Measurements from ENCODE around the gene DISP3. TPM values are rescaled to one million over a fixed set of nuclear protein-coding genes. Genes with fewer than 3 reads are reported as not detected.
A peak's percentile ranks its signal among the peaks of the same experiment; 100 is the strongest.

Gene DISP3
- total RNA-seq (0.74 and 1.9 TPM in 2 replicates), polyA plus RNA-seq (0.18 and 1.8 TPM in 2 replicates)

GRCh38 chr1:11478571-11479374, at the start of gene DISP3:
Gene DISP3 (plus strand): TSS chr1:11479155. CDS start chr1:11500993, 21,838 bp downstream.
- Histone ChIP-seq H3K4me1 (ENCODE audit: low read depth) (peaks cover 6% of the 10 kb centered on the region), H3K36me3 (no peaks in the 10 kb centered on the region), H3K9me3 (ENCODE audit: low read depth) (no peaks in the 10 kb centered on the region), H3K27ac (peak within 1 kb of the TSS; percentile 98), H3K27me3 (peaks cover 36% of the 10 kb centered on the region), H3K4me3 (peak within 1 kb of the TSS; percentile 63)
- peak; percentile 67 to 91 for DNase-seq (ENCODE audit: low read depth in 1 of 2, low spot score in 1 of 2)
- TF ChIP-seq, protein P1, sequence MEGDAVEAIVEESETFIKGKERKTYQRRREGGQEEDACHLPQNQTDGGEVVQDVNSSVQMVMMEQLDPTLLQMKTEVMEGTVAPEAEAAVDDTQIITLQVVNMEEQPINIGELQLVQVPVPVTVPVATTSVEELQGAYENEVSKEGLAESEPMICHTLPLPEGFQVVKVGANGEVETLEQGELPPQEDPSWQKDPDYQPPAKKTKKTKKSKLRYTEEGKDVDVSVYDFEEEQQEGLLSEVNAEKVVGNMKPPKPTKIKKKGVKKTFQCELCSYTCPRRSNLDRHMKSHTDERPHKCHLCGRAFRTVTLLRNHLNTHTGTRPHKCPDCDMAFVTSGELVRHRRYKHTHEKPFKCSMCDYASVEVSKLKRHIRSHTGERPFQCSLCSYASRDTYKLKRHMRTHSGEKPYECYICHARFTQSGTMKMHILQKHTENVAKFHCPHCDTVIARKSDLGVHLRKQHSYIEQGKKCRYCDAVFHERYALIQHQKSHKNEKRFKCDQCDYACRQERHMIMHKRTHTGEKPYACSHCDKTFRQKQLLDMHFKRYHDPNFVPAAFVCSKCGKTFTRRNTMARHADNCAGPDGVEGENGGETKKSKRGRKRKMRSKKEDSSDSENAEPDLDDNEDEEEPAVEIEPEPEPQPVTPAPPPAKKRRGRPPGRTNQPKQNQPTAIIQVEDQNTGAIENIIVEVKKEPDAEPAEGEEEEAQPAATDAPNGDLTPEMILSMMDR (IDR thresholded peaks at IDR 0.05; ENCODE audit: low read depth, low read length): peak; percentile 60

- no peak overlapping the region for H3K4me3 ChIP-seq
- H3K4me1 ChIP-seq (ENCODE audit: low read depth): no peaks in the 10 kb centered on the region
- no peaks in the 10 kb centered on the region for H3K27me3 ChIP-seq
- no peak for DNase-seq (ENCODE audit: low read depth in 1 of 2, low spot score in 1 of 2)
- H3K9me3 ChIP-seq (ENCODE audit: low read depth): no peaks in the 10 kb centered on the region
- TF ChIP-seq, protein P1 (IDR thresholded peaks at IDR 0.05; ENCODE audit: low read depth, low read length): no peak
- H3K27ac ChIP-seq: no peak overlapping the region
- H3K36me3 ChIP-seq: no peaks in the 10 kb centered on the region
Measured at GRCh38 chr1:11429226-11429625, 49.7 kb upstream of the DISP3 start.

GRCh38 chr1:11429935-11430334, 49.0 kb upstream of the DISP3 start:
- no peaks in the 10 kb centered on the region for H3K9me3 ChIP-seq (ENCODE audit: low read depth)
- H3K27ac ChIP-seq: no peak overlapping the region
- no peak for DNase-seq (ENCODE audit: low read depth in 1 of 2, low spot score in 1 of 2)
- TF ChIP-seq, protein P1 (IDR thresholded peaks at IDR 0.05; ENCODE audit: low read depth, low read length): no peak
- H3K4me3 ChIP-seq: no peak overlapping the region
- no peaks in the 10 kb centered on the region for H3K27me3 ChIP-seq
- no peaks in the 10 kb centered on the region for H3K36me3 ChIP-seq
- no peaks in the 10 kb centered on the region for H3K4me1 ChIP-seq (ENCODE audit: low read depth)

DNA sequence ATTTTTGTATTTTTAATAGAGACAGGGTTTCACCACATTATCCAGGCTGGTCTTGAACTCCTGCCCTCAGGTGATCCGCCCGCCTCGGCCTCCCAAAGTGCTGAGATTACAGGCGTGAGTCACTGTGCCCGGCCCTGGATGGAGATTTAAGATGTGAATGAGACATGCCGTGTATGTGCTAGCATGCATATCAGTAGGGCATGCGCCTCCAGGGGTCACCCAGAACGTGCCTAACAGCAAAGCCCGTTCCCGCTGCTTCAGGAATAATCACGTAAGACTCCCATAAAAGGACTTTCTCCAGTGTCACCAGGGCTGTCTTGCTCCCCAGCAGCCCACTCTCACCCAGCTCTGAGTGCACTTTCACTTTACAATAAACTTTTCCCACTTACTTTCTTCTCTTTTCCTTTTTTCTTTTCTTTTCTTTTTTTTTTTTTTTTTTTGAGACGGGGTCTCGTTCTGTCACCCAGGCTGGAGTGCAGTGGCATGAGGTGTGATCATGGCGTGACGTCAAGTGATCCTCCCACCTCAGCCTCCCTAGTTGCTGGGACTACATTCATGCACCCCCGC, 46.9 kb upstream of the DISP3 start:
- Histone ChIP-seq H3K4me1 (ENCODE audit: low read depth) (no peaks in the 10 kb centered on the region), H3K9me3 (ENCODE audit: low read depth) (no peaks in the 10 kb centered on the region), H3K4me3 (no peak overlapping the region), H3K27me3 (no peaks in the 10 kb centered on the region), H3K27ac (no peak overlapping the region), H3K36me3 (no peaks in the 10 kb centered on the region)
- TF ChIP-seq, protein P1 (IDR thresholded peaks at IDR 0.05; ENCODE audit: low read depth, low read length): no peak
- no peak for DNase-seq (ENCODE audit: low read depth in 1 of 2, low spot score in 1 of 2)

GRCh38 chr1:11432526-11432925, 46.4 kb upstream of the DISP3 start:
- Histone ChIP-seq H3K36me3 (no peaks in the 10 kb centered on the region), H3K4me3 (no peak overlapping the region), H3K27ac (no peak overlapping the region), H3K4me1 (ENCODE audit: low read depth) (no peaks in the 10 kb centered on the region), H3K9me3 (ENCODE audit: low read depth) (no peaks in the 10 kb centered on the region), H3K27me3 (no peaks in the 10 kb centered on the region)
- DNase-seq (ENCODE audit: low read depth in 1 of 2, low spot score in 1 of 2): no peak
- TF ChIP-seq, protein P1 (IDR thresholded peaks at IDR 0.05; ENCODE audit: low read depth, low read length): no peak
